VCaP (cell line): ENCODE results near the gene HMHB1.

Source experiments
- H3K27ac ChIP-seq: fragments of 450-650 bp; 2 replicates; pipeline ENCODE4 v1.5.1; 2017
- CTCF ChIP-seq: fragments of 450-650 bp; conservative IDR thresholded peaks from 2 replicates; pipeline ENCODE4 v1.5.1; 2017; ENCODE audit warnings: mild to moderate bottlenecking, moderate library complexity

The HMHB1 gene

GRCh38 chr5:143772621-143773020 is 39.3 kb upstream of the HMHB1 start:
- no peak overlapping the region for H3K27ac ChIP-seq
- no peak for TF ChIP-seq CTCF

- H3K27ac ChIP-seq: no peak overlapping the region
- TF ChIP-seq CTCF: no peak
These were observed 36.7 kb upstream of the HMHB1 start for GRCh38 chr5:143775258-143775657.

GRCh38 chr5:143776951-143777350 is 35.0 kb upstream of the HMHB1 start:
- no peak for TF ChIP-seq CTCF
- no peak overlapping the region for H3K27ac ChIP-seq

- TF ChIP-seq CTCF: no peak
These were observed 32.5 kb upstream of the HMHB1 start for GRCh38 chr5:143779506-143779905.

GRCh38 chr5:143781993-143782520 is 29.9 kb upstream of the HMHB1 start:
- no peak overlapping the region for H3K27ac ChIP-seq
- no peak for TF ChIP-seq CTCF

More at GRCh38 chr5:143779506-143779905, 32.5 kb upstream of the HMHB1 start:
- no peak overlapping the region for H3K27ac ChIP-seq

GRCh38 chr5:143782588-143783386 is 29.2 kb upstream of the HMHB1 start:
- H3K27ac ChIP-seq: no peak overlapping the region
- TF ChIP-seq CTCF: no peak

- no peak for TF ChIP-seq CTCF
- no peak overlapping the region for H3K27ac ChIP-seq
These were observed 23.6 kb upstream of the HMHB1 start for GRCh38 chr5:143788401-143788800.
